GM18858 (cell line): ENCODE results near the gene PRKAG2.

Source experiments
- ATAC-seq: cut with Tn5 transposase; IDR thresholded peaks from one replicate; pipeline ENCODE4 v1.9.1; 2021; ENCODE audit not compliant: unreplicated experiment

PRKAG2 gene

GRCh38 chr7:151570366-151570915 is 306.5 kb downstream of the PRKAG2 start:
- ATAC-seq, result no peak

GRCh38 chr7:151568956-151569940 is 307.7 kb downstream of the PRKAG2 start:
- no peak for ATAC-seq

- no peak for ATAC-seq
These were observed 310.0 kb downstream of the PRKAG2 start for GRCh38 chr7:151566897-151567320.

GRCh38 chr7:151565541-151565940 is 311.4 kb downstream of the PRKAG2 start:
- no peak for ATAC-seq

GRCh38 chr7:151560243-151560642 is 316.7 kb downstream of the PRKAG2 start:
- no peak for ATAC-seq

GRCh38 chr7:151559557-151560183 is 317.2 kb downstream of the PRKAG2 start:
- ATAC-seq, result no peak

GRCh38 chr7:151558575-151558974 is 318.3 kb downstream of the PRKAG2 start:
- ATAC-seq, result no peak

GRCh38 chr7:151556592-151556991 is 320.3 kb downstream of the PRKAG2 start:
- ATAC-seq, result no peak

- ATAC-seq, result no peak
These were observed 323.6 kb downstream of the PRKAG2 start for GRCh38 chr7:151553356-151553755.

- no peak for ATAC-seq
These were observed 324.4 kb downstream of the PRKAG2 start for GRCh38 chr7:151552352-151553028.

- ATAC-seq, result no peak
These were observed 325.1 kb downstream of the PRKAG2 start for GRCh38 chr7:151551820-151552219.

- no peak for ATAC-seq
These were observed 326.1 kb downstream of the PRKAG2 start for GRCh38 chr7:151550656-151551286.

GRCh38 chr7:151549644-151550043 is 327.3 kb downstream of the PRKAG2 start:
- ATAC-seq, result no peak

GRCh38 chr7:151549083-151549482 is 327.8 kb downstream of the PRKAG2 start:
- ATAC-seq, result no peak

- no peak for ATAC-seq
These were observed 332.7 kb downstream of the PRKAG2 start for GRCh38 chr7:151544183-151544582.

GRCh38 chr7:151542606-151543130 is 334.2 kb downstream of the PRKAG2 start:
- no peak for ATAC-seq

- no peak for ATAC-seq
These were observed 335.0 kb downstream of the PRKAG2 start for GRCh38 chr7:151541709-151542499.

- ATAC-seq, result no peak
These were observed 336.8 kb downstream of the PRKAG2 start for GRCh38 chr7:151540146-151540545.

- peak; percentile 71 for ATAC-seq
These were observed 337.7 kb downstream of the PRKAG2 start for GRCh38 chr7:151539088-151539671.
